HG03342 (cell line): Measurements from ENCODE around the gene RNF213.

Source experiments
- ATAC-seq: cut with Tn5 transposase; IDR thresholded peaks from one replicate; pipeline ENCODE4 v1.9.1; 2021; ENCODE audit warnings: mild to moderate bottlenecking, moderate library complexity; ENCODE audit not compliant: unreplicated experiment

Gene RNF213

DNA sequence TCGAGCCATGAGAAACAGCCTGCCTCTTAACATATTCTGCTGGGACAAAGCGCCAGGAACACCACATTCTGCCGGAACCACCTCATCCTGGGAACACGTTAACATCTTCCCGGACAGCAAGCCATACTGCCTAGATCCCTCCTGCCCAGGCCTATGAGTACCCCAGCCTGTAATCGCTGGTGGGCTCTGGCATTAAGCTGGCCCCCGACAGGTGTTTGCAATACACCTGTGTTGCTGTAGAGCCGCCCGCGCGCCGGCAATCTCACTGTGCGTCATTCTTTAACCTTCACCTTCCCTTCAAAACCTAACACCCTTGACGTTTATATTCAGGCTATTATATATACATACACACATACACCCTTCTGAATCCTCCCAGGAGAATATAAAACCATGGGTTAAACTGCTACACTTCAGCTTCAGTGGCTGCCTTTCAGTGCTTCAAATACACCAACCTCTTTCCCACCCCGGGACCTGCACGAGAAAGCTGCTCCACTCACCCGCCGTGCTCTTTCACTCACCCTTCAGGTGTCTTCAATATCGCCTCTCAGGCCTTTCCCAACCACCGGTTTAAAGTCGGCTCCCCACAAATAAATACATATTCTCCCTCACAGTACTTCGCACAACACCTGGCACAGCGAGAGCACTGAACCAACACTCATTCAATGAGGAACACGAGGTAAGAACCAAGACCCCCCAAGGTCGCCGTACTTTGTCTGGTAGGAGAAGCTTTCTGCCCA lies 153.3 kb downstream of the RNF213 start:
- ATAC-seq, result no peak

DNA sequence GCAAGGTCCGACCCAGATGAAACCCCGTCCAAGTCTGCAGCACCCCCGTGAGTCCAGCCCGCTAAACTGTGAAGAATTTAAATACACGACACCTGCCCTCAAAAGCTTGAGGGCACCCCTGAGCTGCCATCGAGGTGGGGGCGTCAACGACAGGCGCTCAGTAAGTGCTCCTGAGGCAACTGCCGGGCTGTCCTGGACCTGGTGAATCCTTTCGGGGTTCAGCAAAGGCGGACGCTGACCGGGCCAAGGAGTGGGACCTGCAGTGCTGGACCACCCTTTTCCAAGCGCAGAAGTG lies 153.8 kb downstream of the RNF213 start:
- ATAC-seq, result peak; percentile 17

DNA sequence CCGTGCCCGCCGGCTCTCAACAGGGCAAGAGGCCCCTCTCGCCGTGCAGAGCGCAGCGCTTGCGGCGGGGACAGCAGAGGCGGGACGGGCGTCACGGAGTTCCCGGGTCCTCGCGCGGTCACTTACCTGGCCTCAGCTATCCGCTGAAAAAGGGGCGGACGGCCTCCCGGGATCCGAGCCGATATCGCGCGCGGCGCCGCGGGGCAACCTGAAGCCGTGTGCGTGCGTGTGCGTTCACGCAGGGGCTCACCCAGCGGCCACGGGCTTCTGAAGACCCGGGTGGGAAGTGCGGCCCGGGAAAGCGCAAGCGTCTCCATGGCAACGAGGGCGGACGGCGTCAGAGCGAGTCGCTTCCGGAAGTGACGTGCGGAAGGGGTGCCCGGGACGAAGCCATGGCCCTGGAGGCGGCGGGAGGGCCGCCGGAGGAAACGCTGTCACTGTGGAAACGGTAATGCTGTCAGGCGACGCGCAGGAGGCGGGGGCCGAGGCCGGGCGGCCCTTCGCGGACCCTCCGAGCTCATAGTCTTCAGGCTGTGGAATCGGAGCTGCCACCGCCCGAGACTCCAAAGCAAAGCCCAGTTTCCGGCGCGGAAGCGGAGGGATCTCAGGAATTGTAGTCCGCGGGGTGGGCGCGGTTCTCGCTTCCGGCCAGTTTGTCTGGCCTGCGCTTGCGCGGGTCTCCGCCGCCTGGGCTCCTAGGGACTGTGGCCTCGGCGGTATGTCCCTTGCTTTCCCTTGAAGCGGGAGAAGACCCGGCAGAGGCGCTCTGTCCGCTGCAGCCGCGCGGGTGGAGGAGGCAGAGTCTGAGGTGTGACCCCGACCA lies 154.4 kb downstream of the RNF213 start, which contains the start of gene ENDOV:
Gene ENDOV, plus strand, starts transcription at position 365 of the 823 bp plus-strand sequence. Its CDS starts 28 bp downstream, at position 393.
- peak; percentile 93 for ATAC-seq

DNA sequence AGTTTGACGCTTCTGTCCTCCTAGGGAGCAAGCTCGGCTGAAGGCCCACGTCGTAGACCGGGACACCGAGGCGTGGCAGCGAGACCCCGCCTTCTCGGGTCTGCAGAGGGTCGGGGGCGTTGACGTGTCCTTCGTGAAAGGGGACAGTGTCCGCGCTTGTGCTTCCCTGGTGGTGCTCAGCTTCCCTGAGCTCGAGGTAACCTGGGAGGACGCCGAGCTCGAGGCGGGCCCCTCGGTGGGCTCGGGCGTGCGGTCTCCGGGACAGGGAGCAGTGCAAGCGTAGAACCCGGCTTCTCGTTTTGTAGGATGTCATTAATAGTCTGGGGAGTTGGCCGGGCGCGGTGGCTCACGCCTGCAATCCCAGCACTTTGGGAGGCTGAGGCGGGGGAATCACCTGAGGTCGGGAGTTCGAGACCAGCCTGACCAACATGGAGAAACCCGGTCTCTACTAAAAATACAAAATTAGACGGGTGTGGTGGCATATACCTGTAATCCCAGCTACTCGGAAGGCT lies 155.0 kb downstream of the RNF213 start:
- ATAC-seq, result no peak

DNA sequence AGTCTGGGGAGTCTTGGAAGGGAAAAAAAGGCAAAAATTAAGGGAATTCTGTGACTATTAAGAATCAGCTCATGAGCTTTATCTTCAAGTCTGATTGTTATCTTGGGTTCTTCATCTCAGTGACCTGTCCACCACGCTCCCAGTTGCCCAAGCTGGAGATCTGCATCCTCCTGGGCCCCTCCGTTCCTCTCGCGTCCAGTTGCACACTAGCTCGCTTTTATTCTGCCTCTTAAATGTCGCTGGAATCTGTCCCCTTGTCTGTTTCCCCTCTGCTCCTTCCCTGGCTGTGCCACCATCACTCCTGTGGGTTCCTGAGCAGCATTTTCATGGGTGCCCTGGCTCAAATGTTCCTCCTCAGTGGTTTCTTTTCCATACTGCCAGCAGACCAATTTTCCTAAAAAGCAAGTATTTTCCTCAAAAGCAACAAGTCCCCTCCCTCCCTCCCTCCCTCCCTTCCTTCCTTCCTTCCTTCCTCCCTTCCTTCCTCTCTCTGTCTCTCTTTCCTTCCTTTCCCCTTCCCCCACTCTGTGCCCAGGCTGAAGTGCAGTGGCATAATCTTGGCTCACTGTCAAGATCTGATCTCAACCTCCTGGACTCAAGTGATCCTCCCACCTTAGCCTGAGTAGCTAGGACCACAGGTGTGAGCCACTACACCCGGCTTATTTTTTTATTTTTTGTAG lies 155.7 kb downstream of the RNF213 start:
- no peak for ATAC-seq

DNA sequence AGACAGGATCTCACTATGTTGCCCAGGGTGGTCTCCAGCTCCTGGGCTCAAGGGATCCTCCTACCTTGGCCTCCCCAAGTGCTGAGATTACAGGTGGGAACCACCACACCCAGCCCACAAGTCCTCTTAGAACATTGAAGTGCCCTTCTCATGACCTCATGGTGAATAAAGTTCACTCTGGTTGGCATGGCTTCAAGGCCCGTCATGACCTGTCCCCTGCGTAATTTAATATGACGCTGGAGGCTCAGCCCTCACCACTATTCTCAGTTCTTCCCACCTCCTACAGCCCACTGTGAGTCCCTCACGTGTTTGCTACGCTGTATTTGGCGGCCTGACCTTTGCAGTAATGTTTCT lies 156.3 kb downstream of the RNF213 start:
- no peak for ATAC-seq

DNA sequence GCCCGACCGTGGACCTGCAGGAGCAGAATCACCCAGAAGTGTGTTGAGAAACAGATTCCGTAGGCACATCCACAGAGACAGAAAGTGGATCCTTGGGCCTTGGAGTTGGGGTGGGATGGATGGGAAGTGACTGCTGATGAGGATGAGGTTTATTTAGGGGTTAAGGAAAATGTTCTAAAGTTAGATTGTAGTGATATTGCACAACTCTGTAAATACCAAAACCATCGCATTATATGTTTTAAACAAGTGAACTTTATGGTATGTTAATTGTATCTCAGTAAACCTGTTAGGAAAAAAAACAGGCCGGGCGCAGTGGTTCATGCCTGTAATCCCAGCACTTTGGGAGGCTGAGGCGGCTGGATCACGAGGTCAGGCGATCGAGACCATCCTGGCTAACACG lies 157.9 kb downstream of the RNF213 start:
- no peak for ATAC-seq

DNA sequence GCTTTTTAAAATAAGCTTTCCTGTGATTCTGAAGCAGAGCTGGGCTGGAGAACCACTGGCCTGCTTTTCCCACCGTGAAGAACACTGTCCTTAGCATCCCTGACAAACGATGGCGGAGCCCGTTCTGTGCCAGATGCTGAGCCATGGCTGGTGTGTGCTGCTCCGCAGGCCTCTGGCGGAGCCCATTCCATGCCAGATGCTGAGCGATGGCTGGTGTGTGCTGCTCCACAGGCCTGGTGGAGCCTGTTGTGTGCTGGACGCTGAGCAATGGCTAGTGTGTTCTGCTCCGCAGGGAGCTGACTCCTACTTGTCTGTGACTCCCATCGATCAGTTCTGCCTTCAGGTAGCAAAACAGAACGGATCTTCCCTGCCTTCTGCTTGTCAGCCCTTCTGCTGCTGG lies 158.6 kb downstream of the RNF213 start:
- no peak for ATAC-seq

DNA sequence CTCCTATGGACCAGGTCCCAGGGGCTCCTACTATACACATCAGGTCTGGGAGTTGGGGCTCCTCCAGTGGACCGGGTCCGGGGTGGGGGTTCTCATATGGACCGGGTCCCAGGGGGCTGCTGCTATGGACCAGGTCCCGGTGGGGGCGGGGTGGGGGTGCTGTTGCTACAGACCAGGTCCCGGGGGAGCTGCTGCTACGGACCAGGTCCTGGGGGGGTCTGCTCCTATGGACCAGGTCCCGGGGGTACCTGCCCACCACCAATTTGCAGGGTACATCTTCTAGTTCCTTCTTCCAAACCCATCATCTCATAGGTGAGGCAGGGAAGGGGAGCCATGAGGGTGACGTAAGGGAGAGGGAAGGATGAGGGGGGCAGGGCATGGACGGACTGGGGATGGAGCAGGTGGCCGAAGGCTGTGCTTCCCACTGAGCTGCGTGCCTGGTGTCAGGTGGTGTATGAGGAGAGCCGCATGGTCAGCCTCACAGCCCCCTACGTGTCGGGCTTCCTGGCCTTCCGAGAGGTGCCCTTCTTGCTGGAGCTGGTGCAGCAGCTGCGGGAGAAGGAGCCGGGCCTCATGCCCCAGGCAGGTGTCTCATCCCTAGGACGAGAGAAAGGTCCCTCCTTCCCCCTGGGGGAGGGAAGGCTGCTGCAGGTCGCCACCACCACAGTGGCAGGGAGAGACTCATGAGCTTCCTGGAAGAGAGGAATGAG lies 160.9 kb downstream of the RNF213 start:
- ATAC-seq, result no peak

DNA sequence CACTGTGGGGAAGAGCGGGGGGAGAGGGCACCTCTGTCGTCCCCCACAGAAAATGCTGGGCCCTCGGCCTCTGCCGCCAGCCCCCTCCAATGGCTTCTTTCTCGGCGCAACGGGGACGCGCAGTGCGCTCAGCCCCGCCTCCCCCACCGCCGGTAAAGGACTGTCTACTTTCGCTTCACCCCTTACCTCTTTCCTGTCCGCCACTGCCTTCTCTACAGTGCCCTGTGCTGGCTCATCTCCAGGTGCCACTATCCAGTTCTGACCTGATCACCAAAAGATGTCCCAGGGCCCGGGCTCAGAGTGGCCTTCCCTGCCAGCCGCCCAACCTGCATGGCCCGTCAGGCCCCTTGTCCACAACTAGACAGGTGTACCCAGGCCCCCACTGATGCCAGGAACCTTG lies 161.6 kb downstream of the RNF213 start:
- ATAC-seq, result no peak

DNA sequence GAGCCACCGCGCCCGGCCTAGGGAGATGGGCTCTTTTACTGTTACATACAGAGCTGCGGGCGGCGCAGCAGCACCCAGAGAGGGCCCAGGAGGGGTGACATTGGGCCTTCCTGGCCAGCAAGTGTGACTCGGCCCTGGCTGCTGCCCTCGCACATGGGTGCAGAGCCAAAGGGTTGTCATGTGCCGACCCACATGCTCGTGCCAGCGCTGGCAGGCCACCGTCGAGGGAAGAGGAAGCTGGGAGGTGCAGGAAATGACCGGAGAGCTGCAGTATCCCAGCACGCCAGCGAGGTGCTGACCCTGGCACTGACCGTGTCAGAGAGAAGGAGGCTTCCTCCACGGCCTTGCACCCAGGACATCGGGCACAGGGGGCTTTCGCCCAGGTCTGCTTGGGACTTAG lies 162.3 kb downstream of the RNF213 start:
- no peak for ATAC-seq

DNA sequence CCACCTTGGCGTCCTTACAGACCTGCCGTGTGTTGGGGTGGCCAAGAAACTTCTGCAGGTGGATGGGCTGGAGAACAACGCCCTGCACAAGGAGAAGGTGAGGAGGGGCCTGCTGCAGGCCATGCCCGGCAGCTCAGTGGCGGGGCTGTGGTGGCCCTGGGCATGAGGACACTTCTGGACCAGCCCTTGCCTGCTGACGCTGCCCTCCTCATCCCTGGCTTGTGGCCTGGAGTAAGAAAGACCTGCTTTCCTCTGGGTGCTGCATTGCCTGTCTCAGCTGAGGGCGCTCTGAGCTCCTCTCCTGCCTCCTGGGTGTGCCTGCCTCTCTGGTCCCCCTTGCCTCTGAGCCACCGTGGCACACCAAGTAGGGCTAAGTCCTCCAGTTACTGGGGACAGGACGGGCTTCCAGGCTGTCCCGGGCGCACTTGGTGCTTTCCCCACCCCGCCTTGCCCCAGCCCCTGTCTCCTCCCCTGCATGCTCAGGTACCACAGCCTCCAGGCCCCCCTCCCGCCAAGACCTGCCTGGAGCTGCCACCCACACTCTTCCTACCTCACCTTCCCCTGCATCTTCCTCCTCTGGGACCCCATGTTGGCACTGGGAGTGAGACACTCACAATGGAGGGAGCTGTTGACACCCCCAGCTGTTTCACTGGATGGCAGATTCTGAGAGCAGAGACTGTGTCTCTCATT lies 163.0 kb downstream of the RNF213 start:
- ATAC-seq, result no peak

DNA sequence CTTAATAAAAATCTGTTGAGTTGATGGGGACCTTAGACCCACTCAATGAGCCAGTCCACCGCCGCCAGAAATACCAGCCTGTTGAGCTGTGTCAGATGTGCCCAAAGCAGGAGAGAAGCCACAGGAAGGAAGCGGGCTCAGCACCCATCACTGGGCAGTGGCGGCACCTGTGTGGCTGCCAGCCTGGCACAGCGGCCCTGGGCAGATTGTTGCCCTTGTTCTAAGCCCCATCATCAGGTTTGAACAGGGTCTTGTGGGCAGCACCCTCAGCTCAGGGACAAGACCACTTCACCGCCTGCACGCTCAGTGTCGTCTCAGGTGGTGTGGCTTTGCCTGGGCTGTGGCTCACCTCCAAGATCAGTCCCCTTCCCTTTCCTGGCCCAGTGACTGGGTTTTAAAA lies 163.6 kb downstream of the RNF213 start:
- ATAC-seq, result no peak

DNA sequence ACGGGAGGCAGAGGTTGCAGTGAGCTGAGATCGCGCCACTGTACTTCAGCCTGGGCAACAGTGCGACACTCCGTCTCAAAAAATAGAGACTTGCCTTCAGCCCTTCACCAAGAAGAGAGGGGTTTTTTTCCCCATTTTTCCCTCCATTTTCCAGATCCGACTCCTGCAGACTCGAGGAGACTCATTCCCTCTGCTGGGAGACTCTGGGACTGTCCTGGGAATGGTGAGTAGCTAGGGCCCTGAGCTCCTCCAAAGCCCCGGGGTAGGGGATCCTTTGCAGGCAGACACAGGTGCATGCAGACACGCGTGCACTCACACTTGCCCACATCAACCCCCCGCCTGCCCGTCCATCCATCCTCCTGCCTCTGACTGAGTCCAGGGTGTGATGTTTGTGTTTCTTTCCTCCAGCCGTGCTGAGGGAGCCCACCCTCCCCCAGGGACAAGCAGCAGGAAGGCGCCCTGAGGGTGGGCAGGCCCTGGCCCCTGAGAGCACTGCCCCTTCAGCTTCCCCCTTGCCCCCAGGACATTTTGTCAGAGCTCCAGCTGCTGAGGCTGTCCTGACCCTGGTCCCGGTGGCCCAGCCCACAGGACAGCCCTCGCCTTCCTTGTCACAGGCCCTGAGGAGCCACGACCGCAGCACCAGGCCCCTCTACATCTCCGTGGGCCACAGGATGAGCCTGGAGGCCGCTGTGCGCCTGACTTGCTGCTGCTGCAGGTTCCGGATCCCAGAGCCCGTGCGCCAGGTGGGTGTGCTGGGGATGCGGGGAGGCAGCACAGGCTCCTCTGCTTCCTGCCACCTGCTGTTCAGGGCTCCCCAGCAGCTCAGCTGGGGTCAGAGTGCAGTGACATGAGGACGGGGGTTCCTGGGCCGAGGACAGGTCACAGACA lies 164.5 kb downstream of the RNF213 start:
- no peak for ATAC-seq

DNA sequence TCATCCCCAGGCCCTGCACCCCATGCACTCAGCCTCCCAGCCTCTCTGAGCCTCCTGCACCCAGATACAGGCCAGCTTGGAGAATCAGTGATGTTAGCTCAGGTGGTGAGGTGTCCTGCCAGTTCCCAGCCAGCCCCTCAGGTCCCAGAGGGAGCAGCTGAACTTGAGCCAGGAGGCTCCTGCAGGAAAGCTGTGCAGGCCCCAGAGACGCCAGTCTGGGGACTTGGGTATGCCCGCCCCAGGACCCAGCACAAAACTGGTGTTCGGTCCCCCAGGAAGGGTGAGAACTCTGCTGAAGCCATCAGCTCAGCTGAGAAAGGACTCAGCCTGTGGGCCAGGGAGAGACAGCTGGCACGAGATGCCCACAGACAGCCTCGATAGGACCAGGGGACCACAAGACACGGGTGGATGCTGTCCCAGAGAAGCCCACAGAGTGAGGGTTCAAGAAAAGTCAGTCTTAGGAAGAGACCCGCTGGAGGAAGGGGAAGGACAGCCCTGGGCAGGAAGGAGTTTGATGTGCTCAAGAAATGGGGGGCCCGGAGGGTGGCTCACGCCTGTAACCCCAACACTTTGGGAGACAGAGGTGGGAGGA lies 165.3 kb downstream of the RNF213 start:
- no peak for ATAC-seq

DNA sequence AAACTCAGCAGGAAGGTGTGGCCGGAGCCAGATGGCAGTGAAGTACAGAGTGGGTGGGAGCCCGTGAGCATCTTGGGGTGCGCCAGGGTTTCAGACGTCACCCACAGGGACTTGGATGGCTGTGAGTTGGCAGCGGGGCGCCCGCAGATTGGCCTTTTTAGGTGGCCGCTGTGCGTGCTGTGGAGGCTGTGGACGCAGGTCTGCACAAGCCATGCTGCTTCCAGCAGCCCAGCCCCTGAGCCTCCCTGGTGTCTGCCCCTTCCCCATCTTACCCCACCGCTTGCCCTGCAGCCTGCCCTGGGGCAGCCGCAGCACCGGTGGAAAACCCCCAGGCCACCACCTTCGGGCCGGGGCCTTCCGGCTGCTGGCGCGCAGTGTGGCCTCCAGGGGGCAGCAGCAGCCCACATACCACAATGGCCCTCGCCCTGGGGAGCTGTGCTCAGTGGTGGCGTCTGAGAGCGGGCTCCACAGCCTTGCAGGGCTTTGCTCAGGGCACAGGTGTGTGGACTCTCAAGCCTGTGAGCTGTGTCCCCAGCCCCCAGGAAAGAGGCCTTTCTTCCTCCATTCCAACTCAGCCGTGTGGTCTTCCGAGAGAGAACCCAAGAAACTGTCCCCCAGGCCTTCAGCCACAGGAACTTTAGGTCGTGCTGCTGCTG lies 166.1 kb downstream of the RNF213 start:
- peak; percentile 61 for ATAC-seq

DNA sequence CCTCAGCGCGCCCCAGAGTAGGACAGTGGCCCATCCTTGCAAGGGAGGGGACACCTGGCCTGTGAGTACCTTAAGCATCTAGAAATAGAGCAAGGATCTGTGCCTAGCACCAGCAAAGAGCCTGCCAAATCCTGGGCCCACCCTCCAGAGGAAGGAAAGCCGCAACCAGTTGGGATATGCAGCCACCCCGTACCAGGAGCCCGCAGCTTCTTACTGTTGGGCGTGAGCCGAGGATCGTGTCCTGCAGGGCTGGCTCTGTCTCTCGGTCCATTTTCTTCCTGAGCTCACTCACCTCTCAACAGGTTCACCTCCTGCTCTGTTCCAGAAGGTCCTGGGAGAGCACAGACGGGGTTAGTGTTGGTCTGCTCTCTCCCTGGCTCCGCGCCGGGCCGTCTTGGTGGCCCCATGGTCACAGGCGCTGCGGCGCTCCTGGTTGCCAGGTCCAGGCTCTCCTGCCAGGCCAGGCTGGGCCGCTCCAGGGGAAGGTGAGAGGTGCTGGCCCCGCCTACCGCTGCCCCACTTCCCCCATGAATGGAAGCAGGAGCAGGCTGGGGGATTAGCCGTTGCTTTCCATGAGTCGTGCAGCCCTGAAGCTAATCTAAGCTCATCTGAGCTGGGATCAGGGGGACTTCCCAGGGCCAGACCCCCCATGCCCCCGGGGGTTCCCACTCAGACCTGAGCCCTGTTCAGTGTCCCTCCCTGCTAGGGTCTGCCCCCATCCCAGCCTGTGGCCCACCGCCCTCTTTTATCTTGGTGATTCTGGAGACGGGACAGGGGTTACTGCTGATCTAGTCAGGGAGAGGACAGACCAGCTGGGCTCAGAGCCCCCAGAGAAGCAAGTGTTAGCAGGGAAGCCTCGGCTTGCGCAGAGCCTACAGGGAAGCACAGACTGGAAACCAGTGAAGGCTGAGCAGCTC lies 167.0 kb downstream of the RNF213 start:
- ATAC-seq, result no peak

DNA sequence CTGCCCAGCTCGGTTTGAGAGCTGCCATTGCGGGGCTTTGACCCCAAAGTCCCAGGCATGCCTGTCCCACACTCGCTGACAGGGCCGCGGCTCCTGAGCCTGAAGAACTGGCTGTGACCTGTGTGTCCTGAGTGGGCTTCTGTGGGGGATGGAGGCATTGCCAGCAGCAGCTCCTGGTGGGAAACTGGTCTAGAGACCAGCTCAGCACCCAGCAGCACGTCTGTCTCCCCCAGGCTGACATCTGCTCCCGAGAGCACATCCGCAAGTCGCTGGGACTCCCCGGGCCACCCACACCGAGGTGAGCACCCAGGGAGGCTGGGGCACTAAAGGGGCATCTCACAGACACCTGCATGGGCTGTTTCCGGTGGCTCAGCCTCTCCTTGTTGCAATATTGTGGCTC lies 167.7 kb downstream of the RNF213 start:
- ATAC-seq, result no peak
